GM19455 (cell line): ENCODE measurements around the gene CUBN.

ENCODE experiments used
- ATAC-seq: cut with Tn5 transposase; IDR thresholded peaks from one replicate; pipeline ENCODE4 v1.9.1; 2021; ENCODE audit not compliant: unreplicated experiment

Gene CUBN

GRCh38 chr10:17129741-17130140, at the start of gene CUBN:
Gene CUBN, minus strand, starts transcription at chr10:17129811. Its CDS starts 46 bp downstream, at chr10:17129765.
- ATAC-seq, result no peak

GRCh38 chr10:17179002-17179401, 49.4 kb upstream of the CUBN start:
- ATAC-seq, result no peak

- ATAC-seq, result no peak
These were observed 48.4 kb upstream of the CUBN start for GRCh38 chr10:17178006-17178405.

GRCh38 chr10:17177014-17177413, 47.4 kb upstream of the CUBN start:
- no peak for ATAC-seq

GRCh38 chr10:17176091-17176490, 46.5 kb upstream of the CUBN start:
- no peak for ATAC-seq

GRCh38 chr10:17175551-17175950, 45.9 kb upstream of the CUBN start:
- ATAC-seq, result no peak

- ATAC-seq, result no peak
These were observed 45.0 kb upstream of the CUBN start for GRCh38 chr10:17174626-17175025.

- ATAC-seq, result no peak
These were observed 41.6 kb upstream of the CUBN start for GRCh38 chr10:17171141-17171641.

- ATAC-seq, result no peak
These were observed 40.2 kb upstream of the CUBN start for GRCh38 chr10:17169803-17170202.

- ATAC-seq, result no peak
These were observed 37.1 kb upstream of the CUBN start for GRCh38 chr10:17166699-17167098.

- no peak for ATAC-seq
These were observed 33.2 kb upstream of the CUBN start for GRCh38 chr10:17162828-17163227.

- no peak for ATAC-seq
These were observed 32.2 kb upstream of the CUBN start for GRCh38 chr10:17161775-17162174.

- ATAC-seq, result no peak
These were observed 27.4 kb upstream of the CUBN start for GRCh38 chr10:17157024-17157423.

- no peak for ATAC-seq
These were observed 26.2 kb upstream of the CUBN start for GRCh38 chr10:17155826-17156225.

- ATAC-seq, result no peak
These were observed 24.5 kb upstream of the CUBN start for GRCh38 chr10:17154116-17154515.

- ATAC-seq, result no peak
These were observed 23.7 kb upstream of the CUBN start for GRCh38 chr10:17153321-17153720.

- ATAC-seq, result no peak
These were observed 22.1 kb upstream of the CUBN start for GRCh38 chr10:17151716-17152115.

- ATAC-seq, result no peak
These were observed 18.4 kb upstream of the CUBN start for GRCh38 chr10:17147884-17148489.

- no peak for ATAC-seq
These were observed 17.3 kb upstream of the CUBN start for GRCh38 chr10:17146892-17147291.

GRCh38 chr10:17145239-17145638, 15.6 kb upstream of the CUBN start:
- ATAC-seq, result no peak

GRCh38 chr10:17144757-17145156, 15.1 kb upstream of the CUBN start:
- peak; percentile 64 for ATAC-seq

GRCh38 chr10:17144032-17144431, 14.4 kb upstream of the CUBN start:
- no peak for ATAC-seq

GRCh38 chr10:17143055-17143690, 13.6 kb upstream of the CUBN start:
- no peak for ATAC-seq
